K562 treated with DMSO at 1 percent for 12 hours (cell line): ENCODE measurements around the gene GALR2. TPM values are rescaled to one million over a fixed set of nuclear protein-coding genes. Genes with fewer than 3 reads are reported as not detected.

Experiments
- total RNA-seq: library from RNA; unstranded; fragments of 300-600 nt; gene quantifications from 2 replicates; pipeline ENCODE4 v1.2.3, GENCODE V29; 2022; ENCODE audit not compliant: insufficient read depth

GALR2 gene
- total RNA-seq: not detected in 2 replicates

GRCh38 chr17:76074390-76075363, at the start of gene GALR2:
TSS of gene GALR2 (plus strand) at chr17:76074781. CDS start at chr17:76074884, 103 bp downstream.

GRCh38 chr17:76027159-76027839, 47.3 kb upstream of the GALR2 start, which contains the start of gene EVPL:
TSS of gene EVPL (minus strand) at chr17:76027306. CDS start at chr17:76027198, 108 bp downstream.

GRCh38 chr17:76072148-76072858, 2.3 kb upstream of the GALR2 start, which contains the start of gene SRP68:
TSS of gene SRP68 (minus strand) at chr17:76072517. CDS start at chr17:76072491, 26 bp downstream.

GRCh38 chr17:76078860-76079534, 4.4 kb downstream of the GALR2 start, which contains the start of gene ZACN:
TSS of gene ZACN (plus strand) at chr17:76079182. CDS start at chr17:76079265, 83 bp downstream.

GRCh38 chr17:76103274-76104139, 28.9 kb downstream of the GALR2 start, which contains the start of gene EXOC7:
TSS of gene EXOC7 (minus strand) at chr17:76103787. CDS start at chr17:76103692, 95 bp downstream.

Other genes with a start within 250 kb of the GALR2 start
- gene UNC13D, start 230.4 kb upstream of the GALR2 start, total RNA-seq: 63.4 and 90.9 TPM in 2 replicates
- gene WBP2, start 219.4 kb upstream of the GALR2 start, total RNA-seq: 134 and 171 TPM in 2 replicates
- 3.2 and 3.4 TPM in 2 replicates for gene TRIM47, start 196.2 kb upstream of the GALR2 start, total RNA-seq
- 17.7 and 29.8 TPM in 2 replicates for gene TRIM65, start 177.8 kb upstream of the GALR2 start, total RNA-seq
- gene MRPL38, start 169.9 kb upstream of the GALR2 start, total RNA-seq: 90.0 and 95.5 TPM in 2 replicates
- 3.3 and 6.5 TPM in 2 replicates for gene FBF1, start 133.7 kb upstream of the GALR2 start, total RNA-seq
- gene ACOX1, start 95.6 kb upstream of the GALR2 start, total RNA-seq: 5.8 and 17.7 TPM in 2 replicates
- 22.4 and 25.5 TPM in 2 replicates for gene TEN1, start 95.5 kb upstream of the GALR2 start, total RNA-seq
- 5.8 and 8.0 TPM in 2 replicates for gene CDK3, start 73.9 kb upstream of the GALR2 start, total RNA-seq
- 0.09 TPM in 1 of 2 replicates, not detected in the other for gene EVPL, start 47.5 kb upstream of the GALR2 start, total RNA-seq
- gene SRP68, start 2.3 kb upstream of the GALR2 start, total RNA-seq: 72.8 and 93.8 TPM in 2 replicates
- 2.2 and 10.7 TPM in 2 replicates for gene ZACN, start 4.4 kb downstream of the GALR2 start, total RNA-seq
- gene EXOC7, start 29.0 kb downstream of the GALR2 start, total RNA-seq: 17.1 and 42.5 TPM in 2 replicates
- 0.31 TPM in 1 of 2 replicates, not detected in the other for gene FOXJ1, start 66.5 kb downstream of the GALR2 start, total RNA-seq
- gene RNF157, start 165.7 kb downstream of the GALR2 start, total RNA-seq: 13.5 and 50.9 TPM in 2 replicates
- 167 and 186 TPM in 2 replicates for gene UBALD2, start 190.6 kb downstream of the GALR2 start, total RNA-seq
- 6.1 and 13.6 TPM in 2 replicates for gene QRICH2, start 233.5 kb downstream of the GALR2 start, total RNA-seq